GM18499 (cell line): ENCODE measurements around the gene PAFAH1B2.
"Not testable (repeated sequence)": the region's sequence is repeated elsewhere in the genome, so short reads cannot be mapped to it uniquely, and the experiment has no call there.

Experiments
- ATAC-seq: cut with Tn5 transposase; IDR thresholded peaks from one replicate; pipeline ENCODE4 v1.9.1; 2021; ENCODE audit warnings: moderate number of reproducible peaks; ENCODE audit not compliant: insufficient read depth, unreplicated experiment

PAFAH1B2 gene, protein sequence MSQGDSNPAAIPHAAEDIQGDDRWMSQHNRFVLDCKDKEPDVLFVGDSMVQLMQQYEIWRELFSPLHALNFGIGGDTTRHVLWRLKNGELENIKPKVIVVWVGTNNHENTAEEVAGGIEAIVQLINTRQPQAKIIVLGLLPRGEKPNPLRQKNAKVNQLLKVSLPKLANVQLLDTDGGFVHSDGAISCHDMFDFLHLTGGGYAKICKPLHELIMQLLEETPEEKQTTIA

DNA sequence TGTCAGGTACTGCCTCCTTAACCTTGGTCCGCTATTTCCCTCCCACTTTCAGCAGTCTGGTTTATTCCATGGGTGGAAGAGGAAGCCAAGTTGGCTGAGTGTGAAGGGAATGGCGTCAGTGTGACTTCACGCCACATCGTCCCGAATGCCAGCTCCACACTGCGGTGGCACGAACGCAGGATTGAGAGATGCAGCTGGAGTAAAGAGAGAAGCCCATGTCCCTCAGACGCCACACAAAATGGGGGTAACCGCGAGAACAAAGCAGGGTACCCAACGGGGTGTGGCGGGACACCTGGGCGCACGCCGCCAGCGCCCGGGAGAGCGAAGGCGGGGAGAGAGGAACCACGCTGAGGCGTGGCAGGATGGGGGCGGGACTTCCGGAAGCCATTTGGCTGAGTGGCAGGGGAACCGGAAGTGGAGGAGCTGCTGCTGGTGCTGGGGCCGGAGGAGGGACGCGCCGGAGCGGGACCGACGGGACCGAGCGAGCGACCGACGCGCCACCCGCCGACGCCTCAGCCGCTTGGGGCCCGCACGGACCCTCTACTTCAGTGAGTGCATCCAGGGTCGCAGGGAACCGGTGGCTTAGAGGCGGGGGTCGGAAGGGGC, at the start of gene PAFAH1B2:
PAFAH1B2 (plus strand) TSS at position 417 of the 606 bp plus-strand sequence. CDS start 8,161 bp downstream, outside the sequence.
- ATAC-seq: peak; percentile 87

DNA sequence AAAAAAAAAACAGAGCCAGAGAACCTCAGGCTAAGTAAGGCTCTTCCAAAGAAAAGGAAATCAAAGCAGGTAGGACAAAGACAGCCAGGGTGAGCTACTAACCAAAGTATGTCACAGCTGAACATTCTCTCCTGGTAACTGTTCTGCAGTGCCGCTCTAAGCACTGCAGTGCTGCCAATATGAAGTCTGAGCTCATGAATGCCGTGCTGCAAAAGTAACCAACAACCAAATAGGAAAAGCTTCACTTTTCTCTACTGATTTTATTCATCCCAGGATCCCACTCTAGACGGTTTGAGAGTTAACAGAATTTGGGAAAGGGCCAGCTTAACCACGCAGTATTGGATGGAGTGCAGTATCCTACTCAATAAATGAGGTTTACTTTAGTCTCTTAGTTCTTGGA, 49.3 kb upstream of the PAFAH1B2 start:
- ATAC-seq: no peak

DNA sequence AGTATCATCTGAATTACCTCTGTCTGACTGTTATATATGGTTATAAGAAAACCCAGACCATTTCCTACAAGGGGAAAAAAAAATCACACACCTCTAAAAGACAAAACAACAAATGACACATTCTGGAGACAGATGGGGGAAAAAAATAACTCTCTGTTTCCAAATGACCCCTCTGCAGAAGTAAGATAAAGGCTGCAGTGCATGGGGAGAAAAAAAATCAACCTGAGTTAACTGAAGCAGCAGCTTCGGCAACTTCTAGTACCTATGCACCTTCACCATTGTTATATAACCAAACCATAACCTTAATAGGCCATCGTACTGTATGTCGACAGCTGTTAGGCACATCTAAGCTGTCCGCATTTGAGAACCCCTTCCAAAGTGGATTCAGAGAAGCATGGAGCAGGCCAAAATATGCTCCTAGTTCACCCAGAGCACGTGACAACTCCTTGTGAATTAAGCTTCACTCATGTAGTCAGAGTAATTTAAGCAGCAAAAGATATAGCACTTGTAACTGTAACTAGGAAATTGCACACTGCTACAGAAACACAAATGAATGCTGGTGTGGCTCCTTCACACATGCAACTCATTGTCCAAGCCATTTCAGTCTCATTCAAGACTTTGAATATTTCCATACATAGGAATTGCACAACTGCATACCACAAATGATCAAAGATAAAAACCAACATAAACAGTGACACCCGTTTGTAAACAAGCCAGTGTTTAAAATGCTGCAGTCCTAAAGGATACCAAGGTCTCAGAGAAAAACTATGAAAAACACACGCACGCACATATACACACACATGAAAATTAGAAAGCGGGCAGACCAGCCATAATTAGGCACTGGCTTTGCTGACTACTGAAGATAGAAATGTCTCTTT, 48.6 kb upstream of the PAFAH1B2 start:
- ATAC-seq: no peak

DNA sequence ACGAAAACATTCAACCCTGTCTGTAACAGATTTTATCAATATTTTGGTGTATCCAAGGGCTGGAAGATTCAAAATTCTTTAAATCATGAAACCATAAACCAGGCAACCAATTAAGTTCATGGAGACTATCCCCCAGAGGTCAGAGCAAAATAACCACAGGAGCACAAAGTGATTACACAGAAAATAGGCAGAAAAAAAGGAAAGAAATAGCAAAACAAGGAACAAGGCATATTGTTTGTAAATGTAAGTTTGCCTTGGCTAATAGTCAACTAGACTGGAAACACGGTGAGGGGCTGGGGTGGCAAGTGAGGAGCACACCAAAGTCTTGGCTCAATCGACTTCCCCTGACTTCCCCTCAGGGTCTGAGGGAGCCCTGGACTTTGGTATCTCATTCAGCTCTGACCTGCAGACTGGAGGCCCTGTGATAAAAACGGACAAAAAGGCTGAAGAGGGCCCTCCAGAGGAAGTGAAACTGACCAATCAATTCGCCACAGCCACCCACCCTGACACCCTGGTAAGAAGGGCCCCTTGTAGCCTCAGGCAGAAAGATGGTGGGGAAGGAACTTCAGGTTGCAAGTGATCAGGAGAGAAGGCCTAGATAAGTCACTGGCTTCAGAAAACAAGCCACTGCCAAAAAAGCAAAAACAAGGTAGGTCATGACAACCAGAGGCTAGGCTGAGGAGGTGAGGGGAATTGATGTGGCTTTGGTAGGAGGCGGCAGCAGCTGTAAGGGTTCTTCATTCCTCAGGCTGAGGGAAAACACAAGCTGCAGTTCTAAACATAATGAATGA, 47.7 kb upstream of the PAFAH1B2 start:
- no peak for ATAC-seq

DNA sequence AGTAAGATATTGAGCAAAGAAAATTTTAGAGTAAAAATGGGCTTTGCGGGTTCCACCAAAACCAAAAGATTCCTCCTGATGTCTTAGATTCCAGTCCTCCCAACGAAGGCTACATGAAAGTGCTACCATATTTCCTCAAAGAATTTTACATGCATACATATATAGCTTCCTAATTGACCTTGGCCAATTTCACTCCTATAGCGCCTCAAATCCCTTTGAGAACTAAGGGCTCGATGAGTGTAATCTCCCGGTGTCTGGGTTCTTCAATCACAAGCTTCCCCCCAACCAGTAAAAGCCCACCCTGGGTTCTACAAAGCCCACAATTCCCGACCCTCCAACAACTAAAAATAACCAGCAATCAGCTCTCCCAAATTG, 47.1 kb upstream of the PAFAH1B2 start:
- ATAC-seq: no peak

DNA sequence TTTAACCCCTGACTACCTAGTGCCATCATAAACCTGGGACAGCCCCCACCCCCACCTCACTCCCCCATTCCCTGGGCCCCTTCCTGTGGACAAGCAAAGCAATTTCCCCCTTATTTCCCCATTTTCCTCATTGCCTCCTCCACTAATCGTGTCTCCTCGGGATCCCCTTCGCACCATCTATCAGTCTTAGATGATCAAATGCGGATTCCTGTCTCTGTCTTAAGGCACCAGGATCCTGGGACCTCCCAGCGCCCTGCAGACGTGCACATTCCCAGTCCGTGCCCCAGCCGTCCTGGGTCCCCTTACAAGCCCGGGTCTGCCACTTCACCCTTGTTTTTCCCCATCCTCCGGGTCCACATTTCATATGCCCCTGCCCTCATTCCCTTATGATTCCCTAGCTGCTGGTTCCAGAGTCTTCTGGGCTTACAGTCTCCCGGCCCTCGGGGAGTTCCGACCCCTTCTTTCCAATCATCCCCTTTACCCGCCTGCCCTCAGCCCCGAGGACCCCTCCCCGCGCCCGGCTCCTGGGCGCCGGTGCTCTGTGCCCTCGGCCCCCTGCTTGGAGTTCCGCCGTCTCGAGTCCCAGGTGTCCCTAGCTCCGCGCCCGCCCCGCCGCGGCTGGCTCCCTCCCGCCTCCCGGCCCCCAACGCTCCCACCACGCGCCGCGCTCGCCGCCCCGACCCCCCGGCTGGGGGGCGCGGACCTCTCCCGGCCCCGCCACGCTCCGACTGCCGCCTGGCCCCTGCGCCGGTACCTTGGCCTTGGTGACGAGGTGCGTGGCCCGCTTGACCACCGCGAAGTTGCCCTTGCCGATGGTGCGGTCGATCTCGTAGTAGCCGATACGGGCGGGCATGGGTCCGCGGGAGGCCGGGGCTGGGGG, 46.5 kb upstream of the PAFAH1B2 start:
- ATAC-seq: no peak

DNA sequence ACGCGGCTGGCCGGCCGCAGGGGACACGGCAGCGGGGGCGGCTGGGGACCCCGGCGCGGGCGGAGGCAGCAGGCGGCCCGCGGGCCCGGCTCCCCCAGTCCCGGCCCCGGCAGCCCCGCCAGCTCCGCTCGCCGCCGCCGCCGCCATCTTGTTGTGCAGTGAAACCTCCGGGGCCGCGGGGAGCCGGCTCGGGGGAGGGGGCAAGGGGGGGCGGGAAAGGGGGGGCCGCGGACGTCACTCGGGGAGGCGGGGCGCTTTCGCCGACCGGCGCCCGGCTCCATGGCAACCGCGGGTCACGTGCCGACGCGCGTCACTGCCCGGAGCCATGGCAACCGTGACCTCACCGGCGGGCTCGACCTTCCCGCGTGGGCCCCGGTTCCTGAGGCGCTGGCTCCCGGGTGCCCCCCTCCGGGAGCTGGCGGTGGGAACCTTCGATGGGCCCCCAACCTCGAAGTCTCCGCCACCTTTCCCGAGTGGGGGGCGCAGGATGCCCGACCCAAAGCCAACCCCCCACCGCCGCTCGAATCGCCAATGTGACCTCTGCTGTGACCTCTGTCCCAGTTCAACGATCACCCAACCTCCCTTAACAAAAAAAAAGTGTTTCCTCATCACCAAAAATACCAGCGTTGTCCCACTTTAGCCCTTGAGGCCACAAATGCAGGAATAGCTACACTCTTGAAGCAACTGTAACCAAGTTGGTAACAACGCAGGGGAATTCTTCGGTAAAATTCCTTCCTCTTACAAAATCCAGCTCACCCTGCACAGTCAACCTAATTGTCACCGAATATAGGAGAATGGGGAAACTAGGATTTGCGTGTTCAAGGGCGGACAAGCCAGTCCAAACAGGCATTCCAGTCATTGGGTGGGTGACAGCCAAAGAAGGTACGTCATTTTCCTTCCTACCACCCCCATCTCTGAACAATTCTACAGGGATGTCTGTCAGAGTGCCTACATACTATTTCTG, 45.5 kb upstream of the PAFAH1B2 start, which contains the start of gene SIK3:
SIK3 (minus strand) TSS at position 160 of the 964 bp plus-strand sequence; CDS start at position 147, 13 bp downstream.
- no peak for ATAC-seq

DNA sequence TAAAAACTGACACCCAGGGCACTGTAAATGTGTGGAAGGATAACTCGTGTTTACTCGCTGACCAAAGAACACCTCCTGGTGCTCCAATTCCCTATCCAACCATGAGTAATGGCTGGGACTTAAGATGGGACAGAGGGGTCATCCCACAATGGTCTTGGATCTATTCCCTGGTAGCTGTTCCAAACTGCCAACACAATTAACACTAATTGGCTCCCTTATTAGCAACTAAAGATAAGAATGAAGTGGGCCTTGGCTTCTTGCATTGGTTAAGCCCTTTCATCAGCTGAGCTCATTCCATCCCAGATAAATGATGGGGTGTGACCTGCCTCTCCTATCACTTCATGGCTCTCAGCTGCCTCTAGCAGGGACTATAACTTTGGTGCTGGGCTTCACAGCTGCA, 44.4 kb upstream of the PAFAH1B2 start:
- no peak for ATAC-seq

DNA sequence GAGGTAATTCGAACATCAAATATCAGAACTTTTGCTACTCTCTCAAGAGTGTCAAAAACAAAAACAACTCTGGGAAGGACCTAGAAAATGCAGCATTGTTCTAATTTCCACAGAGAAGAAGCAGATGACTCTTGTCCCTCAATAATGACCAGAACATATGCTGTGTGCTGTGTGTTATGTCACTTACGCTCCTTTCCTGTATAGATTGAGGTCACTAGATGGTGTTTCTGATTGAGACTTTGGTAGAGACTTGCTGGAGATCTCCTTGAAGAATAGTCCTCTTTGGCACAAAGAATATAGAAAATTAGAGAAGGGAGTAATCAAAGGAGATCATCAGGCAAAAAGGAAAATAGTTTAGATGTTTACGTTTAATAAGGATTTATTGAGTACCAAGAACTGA, 43.5 kb upstream of the PAFAH1B2 start:
- no peak for ATAC-seq

DNA sequence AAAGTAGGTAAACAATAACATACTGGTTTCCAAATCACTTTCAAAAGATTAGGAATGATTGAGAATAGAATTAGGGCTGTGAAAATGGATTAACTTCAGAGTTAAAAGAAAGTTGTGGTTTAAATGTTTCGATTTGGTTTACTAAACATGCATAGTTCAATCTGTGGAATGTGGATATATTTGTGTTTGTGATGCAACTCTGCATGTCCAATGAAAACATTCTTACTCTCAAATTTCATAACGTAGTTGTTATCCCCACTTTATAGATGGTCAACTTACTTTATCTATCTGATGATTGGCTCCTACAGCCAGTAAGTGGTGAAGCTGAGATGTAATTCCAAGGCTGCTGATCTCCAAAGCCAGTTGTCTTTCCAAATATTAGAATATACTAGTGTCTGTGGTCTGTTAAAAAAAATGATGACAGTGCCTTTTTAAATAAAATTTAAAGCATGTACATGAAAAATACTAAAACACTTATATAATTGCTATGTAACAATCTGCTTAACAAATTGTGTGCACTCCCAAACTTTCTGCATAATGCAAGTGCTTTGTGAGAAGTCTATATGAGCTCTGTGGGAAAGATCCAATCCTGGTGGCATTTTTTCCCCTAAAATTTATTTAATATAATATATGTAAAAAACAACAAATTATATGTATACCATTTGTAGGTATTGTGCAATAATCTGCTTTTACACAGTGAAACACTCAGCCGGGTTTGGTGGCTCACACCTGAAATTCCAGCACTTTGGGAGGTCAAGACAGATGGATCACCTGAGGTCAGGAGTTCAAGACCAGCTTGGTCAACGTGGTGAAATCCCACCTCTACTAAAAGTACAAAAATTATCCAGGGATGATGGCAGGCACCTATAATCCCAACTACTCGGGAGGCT, 36.1 kb upstream of the PAFAH1B2 start:
- ATAC-seq: no peak

DNA sequence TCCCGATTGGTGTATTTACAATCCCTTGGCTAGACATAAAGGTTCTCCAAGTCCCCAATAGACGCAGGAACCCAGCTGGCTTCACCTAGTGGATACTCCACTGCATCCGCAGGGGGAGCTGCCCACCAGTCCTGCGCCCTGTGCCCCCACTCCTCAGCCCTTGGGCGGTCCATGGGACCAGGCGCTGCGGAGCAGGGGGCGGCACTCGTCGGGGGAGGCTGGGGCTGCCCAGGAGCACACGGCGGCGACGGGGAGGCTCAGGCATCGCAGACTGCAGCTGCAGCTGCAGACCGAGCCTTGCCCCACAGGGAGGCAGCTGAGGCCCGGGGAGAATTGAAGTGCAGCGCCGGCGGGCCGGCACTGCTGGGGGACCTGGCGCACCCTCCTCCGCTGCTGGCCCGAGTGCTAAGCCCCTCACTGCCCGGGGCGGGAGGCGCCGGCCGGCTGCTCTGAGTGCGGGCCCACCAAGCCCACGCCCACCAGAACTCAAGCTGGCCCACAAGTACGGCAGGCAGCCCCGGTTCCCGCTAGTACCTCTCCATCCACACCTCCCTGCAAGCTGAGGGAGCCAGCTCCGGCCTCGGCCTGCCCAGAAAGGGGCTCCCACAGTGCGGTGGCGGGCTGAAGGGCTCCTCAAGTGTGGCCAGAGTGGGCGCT, 33.7 kb upstream of the PAFAH1B2 start:
- no peak for ATAC-seq

DNA sequence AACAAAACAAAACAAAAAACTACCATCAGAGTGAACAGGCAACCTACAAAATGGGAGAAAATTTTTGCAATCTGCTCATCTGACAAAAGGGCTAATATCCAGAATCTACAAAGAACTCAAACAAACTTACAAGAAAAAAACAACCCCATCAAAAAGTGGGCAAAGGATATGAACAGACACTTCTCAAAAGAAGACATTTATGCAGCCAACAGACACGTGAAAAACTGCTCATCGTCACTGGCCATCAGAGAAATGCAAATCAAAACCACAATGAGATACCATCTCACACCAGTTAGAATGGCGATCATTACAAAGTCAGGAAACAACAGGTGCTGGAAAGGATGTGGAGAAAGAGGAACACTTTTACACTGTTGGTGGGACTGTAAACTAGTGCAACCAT, 31.6 kb upstream of the PAFAH1B2 start:
- not testable (repeated sequence) for ATAC-seq

DNA sequence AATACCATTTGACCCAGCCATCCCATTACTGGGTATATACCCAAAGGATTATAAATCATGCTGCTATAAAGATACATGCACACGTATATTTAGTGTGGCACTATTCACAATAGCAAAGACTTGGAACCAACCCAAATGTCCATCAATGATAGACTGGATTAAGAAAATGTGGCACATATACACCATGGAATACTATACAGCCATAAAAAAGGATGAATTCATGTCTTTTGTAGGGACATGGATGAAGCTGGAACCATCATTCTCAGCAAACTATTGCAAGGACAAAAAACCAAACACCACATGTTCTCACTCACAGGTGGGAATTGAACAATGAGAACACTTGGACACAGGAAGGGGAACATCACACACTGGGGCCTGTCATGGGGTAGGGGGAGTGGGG, 31.1 kb upstream of the PAFAH1B2 start:
- ATAC-seq: not testable (repeated sequence)

DNA sequence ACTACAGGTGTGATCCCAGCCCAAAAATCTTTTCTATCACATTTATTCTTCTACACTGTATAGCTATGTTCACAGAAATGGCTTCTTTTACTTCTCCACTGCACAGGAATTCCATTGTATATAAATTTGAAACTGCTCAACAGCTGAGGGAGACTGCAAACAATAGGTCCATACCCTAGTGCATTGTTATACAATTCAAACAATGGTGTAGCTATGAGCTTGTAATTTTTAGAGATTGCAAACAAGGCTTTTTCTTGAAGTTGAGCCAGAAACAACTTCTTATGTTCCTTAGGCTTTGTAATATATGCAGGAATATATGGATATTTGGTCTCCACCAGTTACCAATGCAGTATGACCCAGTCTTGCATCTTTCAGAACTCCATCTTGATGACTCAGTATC, 26.4 kb upstream of the PAFAH1B2 start:
- no peak for ATAC-seq

DNA sequence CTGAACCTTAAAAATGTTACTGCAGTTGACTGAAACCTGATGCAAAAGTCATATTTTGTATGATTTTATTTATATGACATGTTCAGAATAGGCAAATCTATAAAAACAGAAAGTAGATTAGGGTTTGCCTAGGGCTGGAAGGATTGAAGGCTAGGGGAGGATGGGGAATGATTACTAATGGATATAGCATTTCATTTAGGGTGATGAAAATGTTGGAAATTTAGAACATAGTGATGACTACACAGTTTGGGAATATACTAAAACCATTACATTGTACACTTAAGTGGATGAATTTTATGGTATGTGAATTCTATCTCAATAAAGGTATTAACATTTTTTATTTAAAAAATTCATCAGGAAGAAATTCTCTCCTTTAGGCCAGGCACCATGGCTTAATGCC, 22.9 kb upstream of the PAFAH1B2 start:
- no peak for ATAC-seq

DNA sequence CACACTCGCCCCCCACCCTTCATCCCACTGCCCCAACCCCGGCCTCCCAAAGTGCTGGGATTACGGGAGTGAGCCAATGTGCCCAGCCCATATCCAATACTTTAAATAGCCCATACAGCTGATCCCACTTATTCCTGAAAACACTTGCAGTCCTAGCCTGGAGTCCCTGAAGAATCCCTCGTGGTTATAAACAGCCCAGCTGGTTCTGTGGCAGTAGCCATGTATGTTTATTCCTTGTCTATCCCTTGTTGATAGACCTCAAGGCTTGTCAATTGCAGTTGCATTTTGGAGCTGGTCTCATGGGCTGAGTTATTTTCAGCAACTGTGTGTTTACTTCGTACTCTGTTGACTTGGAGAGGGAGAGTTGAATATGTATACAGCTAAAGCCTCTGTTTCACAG, 21.5 kb upstream of the PAFAH1B2 start:
- no peak for ATAC-seq
